Effector memory CD8-positive, alpha-beta T cell (primary cell): ENCODE data around the gene ZBTB7C.

Source experiments
- ATAC-seq: fragments of 150-1000 bp; cut with Tn5 transposase; replicated peaks from 2 replicates; pipeline ENCODE4 v1.10.0; 2021; ENCODE audit warnings: mild to moderate bottlenecking, moderate library complexity
- DNase-seq, 3 experiments: peaks; one replicate each; pipeline ENCODE4 v3.0.0; 2021
- H3K27ac Mint-ChIP-seq, 2 donors: one replicate each; pipeline ENCODE4 v1.8.0; 2022; ENCODE audit warnings: mild to moderate bottlenecking in 2 of 2, mixed read lengths in 2 of 2, moderate library complexity in 2 of 2
- H3K27me3 Mint-ChIP-seq, 2 donors: one replicate each; pipeline ENCODE4 v1.8.0; 2022; ENCODE audit warnings: mixed read lengths in 2 of 2
- H3K36me3 Mint-ChIP-seq: one replicate; pipeline ENCODE4 v1.8.0; 2022; ENCODE audit warnings: mild to moderate bottlenecking, moderate library complexity, mixed read lengths; ENCODE audit not compliant: insufficient read depth
- H3K4me1 Mint-ChIP-seq, 2 donors: one replicate each; pipeline ENCODE4 v1.8.0; 2022; ENCODE audit warnings: low read depth in 2 of 2, mixed read lengths in 2 of 2
- H3K4me3 Mint-ChIP-seq, 2 donors: one replicate each; pipeline ENCODE4 v1.8.0; 2022; ENCODE audit warnings: mild to moderate bottlenecking in 2 of 2, mixed read lengths in 2 of 2, moderate library complexity in 2 of 2
- H3K9me3 Mint-ChIP-seq, 2 donors: one replicate each; pipeline ENCODE4 v1.8.0; 2022; ENCODE audit warnings: mixed read lengths in 2 of 2

ZBTB7C gene

GRCh38 chr18:48365965-48366364 is 43.2 kb downstream of the ZBTB7C start:
- no peak for ATAC-seq
- no peak overlapping the region for H3K27ac Mint-ChIP-seq
- H3K4me3 Mint-ChIP-seq: no peak overlapping the region
- H3K9me3 Mint-ChIP-seq: peaks cover 0 to 4% of the 10 kb centered on the region in 2 donors
- H3K27me3 Mint-ChIP-seq: peaks cover 20 to 40% of the 10 kb centered on the region in 2 donors
- DNase-seq: no peak
- no peaks in the 10 kb centered on the region for H3K36me3 Mint-ChIP-seq
- H3K4me1 Mint-ChIP-seq: no peaks in the 10 kb centered on the region

GRCh38 chr18:48364146-48364545 is 45.0 kb downstream of the ZBTB7C start:
- ATAC-seq (no peak), DNase-seq (no peak)
- Mint-ChIP-seq H3K36me3 (no peaks in the 10 kb centered on the region), H3K27me3 (peaks cover 31 to 58% of the 10 kb centered on the region in 2 donors), H3K9me3 (peaks cover 0 to 4% of the 10 kb centered on the region in 2 donors), H3K4me3 (no peak overlapping the region), H3K27ac (no peak overlapping the region), H3K4me1 (peaks cover 0 to 2% of the 10 kb centered on the region in 2 donors)

GRCh38 chr18:48363175-48363574 is 46.0 kb downstream of the ZBTB7C start:
- H3K27me3 Mint-ChIP-seq: peaks cover 31 to 59% of the 10 kb centered on the region in 2 donors
- peaks cover 0 to 2% of the 10 kb centered on the region in 2 donors for H3K4me1 Mint-ChIP-seq
- no peak for ATAC-seq
- no peak overlapping the region for H3K4me3 Mint-ChIP-seq
- H3K27ac Mint-ChIP-seq: no peak overlapping the region
- DNase-seq: no peak
- peaks cover 0 to 4% of the 10 kb centered on the region in 2 donors for H3K9me3 Mint-ChIP-seq
- H3K36me3 Mint-ChIP-seq: no peaks in the 10 kb centered on the region

GRCh38 chr18:48361801-48362200 is 47.4 kb downstream of the ZBTB7C start:
- H3K9me3 Mint-ChIP-seq: peaks cover 0 to 4% of the 10 kb centered on the region in 2 donors
- DNase-seq (no peak), ATAC-seq (no peak)
- peaks cover 0 to 2% of the 10 kb centered on the region in 2 donors for H3K4me1 Mint-ChIP-seq
- H3K27ac Mint-ChIP-seq: no peak overlapping the region
- no peaks in the 10 kb centered on the region for H3K36me3 Mint-ChIP-seq
- peaks cover 40 to 71% of the 10 kb centered on the region in 2 donors for H3K27me3 Mint-ChIP-seq
- H3K4me3 Mint-ChIP-seq: no peak overlapping the region

- DNase-seq (no peak), ATAC-seq (no peak)
- H3K27ac Mint-ChIP-seq: no peak overlapping the region
- no peaks in the 10 kb centered on the region for H3K36me3 Mint-ChIP-seq
- peaks cover 0 to 4% of the 10 kb centered on the region in 2 donors for H3K9me3 Mint-ChIP-seq
- peaks cover 0 to 2% of the 10 kb centered on the region in 2 donors for H3K4me1 Mint-ChIP-seq
- peaks cover 50 to 78% of the 10 kb centered on the region in 2 donors for H3K27me3 Mint-ChIP-seq
- H3K4me3 Mint-ChIP-seq: no peak overlapping the region
Measured at GRCh38 chr18:48360376-48361021, 48.7 kb downstream of the ZBTB7C start.

- Mint-ChIP-seq H3K27me3 (peaks cover 53 to 83% of the 10 kb centered on the region in 2 donors), H3K4me3 (no peak overlapping the region), H3K9me3 (peaks cover 0 to 4% of the 10 kb centered on the region in 2 donors), H3K27ac (no peak overlapping the region), H3K4me1 (peaks cover 0 to 2% of the 10 kb centered on the region in 2 donors), H3K36me3 (no peaks in the 10 kb centered on the region)
- ATAC-seq (no peak), DNase-seq (no peak)
Measured at GRCh38 chr18:48359626-48360025, 49.6 kb downstream of the ZBTB7C start.

GRCh38 chr18:48358868-48359267 is 50.3 kb downstream of the ZBTB7C start:
- DNase-seq (no peak), ATAC-seq (no peak)
- Mint-ChIP-seq H3K27me3 (peaks cover 47 to 84% of the 10 kb centered on the region in 2 donors), H3K36me3 (no peaks in the 10 kb centered on the region), H3K9me3 (no peaks in the 10 kb centered on the region), H3K4me3 (no peak overlapping the region), H3K4me1 (peaks cover 0 to 2% of the 10 kb centered on the region in 2 donors), H3K27ac (no peak overlapping the region)

- DNase-seq (no peak), ATAC-seq (no peak)
- peaks cover 34 to 79% of the 10 kb centered on the region in 2 donors for H3K27me3 Mint-ChIP-seq
- no peaks in the 10 kb centered on the region for H3K9me3 Mint-ChIP-seq
- no peaks in the 10 kb centered on the region for H3K36me3 Mint-ChIP-seq
- H3K4me1 Mint-ChIP-seq: peaks cover 0 to 2% of the 10 kb centered on the region in 2 donors
- no peak overlapping the region for H3K27ac Mint-ChIP-seq
- H3K4me3 Mint-ChIP-seq: no peak overlapping the region
Measured at GRCh38 chr18:48356909-48357631, 52.1 kb downstream of the ZBTB7C start.

- Mint-ChIP-seq H3K27ac (no peak overlapping the region), H3K4me3 (no peak overlapping the region), H3K27me3 (peaks cover 34 to 71% of the 10 kb centered on the region in 2 donors), H3K36me3 (no peaks in the 10 kb centered on the region), H3K9me3 (no peaks in the 10 kb centered on the region), H3K4me1 (peaks cover 0 to 2% of the 10 kb centered on the region in 2 donors)
- DNase-seq (no peak), ATAC-seq (no peak)
Measured at GRCh38 chr18:48356151-48356745, 52.9 kb downstream of the ZBTB7C start.

GRCh38 chr18:48355276-48356115 is 53.7 kb downstream of the ZBTB7C start:
- Mint-ChIP-seq H3K4me1 (peaks cover 0 to 2% of the 10 kb centered on the region in 2 donors), H3K27me3 (peaks cover 28 to 70% of the 10 kb centered on the region in 2 donors), H3K27ac (no peak overlapping the region), H3K9me3 (no peaks in the 10 kb centered on the region), H3K36me3 (no peaks in the 10 kb centered on the region), H3K4me3 (no peak overlapping the region)
- no peak for DNase-seq
- ATAC-seq: no peak

- H3K4me3 Mint-ChIP-seq: no peak overlapping the region
- H3K27ac Mint-ChIP-seq: no peak overlapping the region
- DNase-seq (no peak), ATAC-seq (no peak)
- peaks cover 22 to 70% of the 10 kb centered on the region in 2 donors for H3K27me3 Mint-ChIP-seq
- H3K4me1 Mint-ChIP-seq: peaks cover 0 to 2% of the 10 kb centered on the region in 2 donors
- H3K36me3 Mint-ChIP-seq: no peaks in the 10 kb centered on the region
- no peaks in the 10 kb centered on the region for H3K9me3 Mint-ChIP-seq
Measured at GRCh38 chr18:48354746-48355260, 54.4 kb downstream of the ZBTB7C start.

GRCh38 chr18:48352051-48352755 is 57.0 kb downstream of the ZBTB7C start:
- Mint-ChIP-seq H3K4me3 (no peak overlapping the region), H3K27me3 (peaks cover 22 to 67% of the 10 kb centered on the region in 2 donors), H3K27ac (no peak overlapping the region), H3K36me3 (no peaks in the 10 kb centered on the region), H3K4me1 (no peaks in the 10 kb centered on the region), H3K9me3 (no peaks in the 10 kb centered on the region)
- ATAC-seq (no peak), DNase-seq (no peak)
